ENCODE data around the gene ADPRH.
"Not testable (repeated sequence)": the region's sequence is repeated elsewhere in the genome, so short reads cannot be mapped to it uniquely, and the experiment has no call there.

ADPRH gene

DNA sequence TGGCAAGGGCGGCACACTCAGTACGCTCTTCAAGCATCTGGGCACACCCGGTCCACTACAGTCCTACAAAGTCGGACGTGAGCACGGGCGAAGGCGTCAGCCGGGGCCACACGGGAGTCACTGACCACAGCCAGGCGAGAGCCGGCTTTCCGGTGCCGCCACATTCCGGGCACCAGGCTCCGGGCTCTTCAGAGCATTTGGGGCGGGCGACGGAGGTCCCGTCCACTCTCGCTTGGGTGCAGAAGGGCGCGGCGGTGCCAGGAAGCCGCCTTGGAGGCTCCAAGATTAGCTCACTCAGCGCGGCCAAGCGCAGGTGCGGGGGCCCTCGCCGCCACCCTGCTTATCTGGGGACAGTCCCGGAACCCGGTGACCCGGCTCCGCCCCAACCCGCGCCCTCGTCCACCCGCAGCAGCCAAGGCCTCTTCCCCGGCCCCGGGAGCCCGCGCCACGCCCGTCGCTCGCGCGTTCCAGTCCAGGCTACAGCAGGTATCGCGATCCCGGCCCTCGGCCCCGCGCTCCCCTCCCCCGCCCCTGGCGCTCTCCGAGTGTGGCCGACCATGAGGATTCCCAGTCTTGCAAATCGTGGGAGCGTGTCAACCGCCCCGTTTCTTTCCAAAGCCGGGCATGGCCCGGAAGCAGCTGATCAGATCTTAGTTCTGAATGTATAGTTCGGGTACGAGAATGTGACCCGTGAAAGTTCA, at the start of gene ADPRH:
TSS of gene ADPRH (plus strand) at position 127 of the 701 bp plus-strand sequence. CDS start 2,678 bp downstream, outside the sequence.
- DNase-seq: no peak

DNA sequence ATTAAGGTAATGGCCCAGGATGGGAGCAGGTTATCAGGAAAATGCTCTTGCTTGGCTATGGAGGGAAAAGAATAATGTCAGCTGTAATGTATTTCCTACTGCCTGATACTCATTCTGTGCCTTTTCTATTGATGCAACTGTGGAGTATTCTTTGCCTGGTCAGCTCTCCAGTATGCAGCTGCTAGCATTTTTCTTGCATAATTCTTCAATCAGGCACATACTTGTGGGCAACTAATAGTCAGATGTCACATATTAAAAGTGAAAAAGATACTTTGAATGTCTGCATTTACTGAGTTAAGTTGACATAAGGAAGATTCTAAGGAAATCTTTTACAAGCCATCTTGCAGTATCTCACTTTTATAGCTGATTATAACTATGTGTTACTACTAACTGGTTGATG, 49.4 kb upstream of the ADPRH start:
- DNase-seq: no peak

DNA sequence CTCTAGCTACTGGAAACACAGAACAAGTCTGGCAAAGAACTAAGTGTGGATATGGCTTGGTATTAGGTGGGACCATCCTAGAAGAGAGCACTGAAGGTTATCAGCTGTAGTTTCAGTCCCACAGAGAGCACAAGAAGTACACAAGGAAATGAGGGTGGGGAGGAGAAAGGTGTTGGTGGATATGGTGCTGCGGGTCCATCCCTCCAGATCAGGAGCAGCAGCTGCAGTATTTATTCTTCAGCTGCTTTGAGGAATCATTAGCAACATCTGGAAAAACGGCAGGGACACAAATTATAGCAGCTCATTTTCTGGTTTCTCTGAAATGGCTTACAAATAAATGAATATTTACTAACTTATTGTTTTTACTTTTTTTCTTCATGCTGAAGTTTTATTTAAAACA, 48.8 kb upstream of the ADPRH start:
- DNase-seq: no peak

DNA sequence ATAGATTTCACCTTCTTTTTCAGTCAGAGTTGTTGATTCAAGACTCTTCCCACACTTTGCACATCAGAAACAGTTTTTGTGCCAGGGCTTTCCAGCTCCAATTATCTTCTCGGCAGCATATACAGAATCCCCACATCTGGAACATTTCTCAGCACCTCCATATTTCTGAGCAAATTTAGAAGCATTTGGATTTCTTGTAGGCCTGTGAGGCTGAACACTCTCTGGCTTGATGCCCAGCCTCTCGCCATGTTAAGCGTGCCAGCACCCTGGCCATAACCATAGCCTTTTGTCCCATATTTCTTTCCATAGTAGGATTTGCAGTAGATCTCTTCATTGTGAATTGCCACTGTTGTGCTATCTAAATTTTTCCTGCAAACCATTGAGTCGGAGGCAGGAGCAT, 48.1 kb upstream of the ADPRH start:
- DNase-seq: no peak

DNA sequence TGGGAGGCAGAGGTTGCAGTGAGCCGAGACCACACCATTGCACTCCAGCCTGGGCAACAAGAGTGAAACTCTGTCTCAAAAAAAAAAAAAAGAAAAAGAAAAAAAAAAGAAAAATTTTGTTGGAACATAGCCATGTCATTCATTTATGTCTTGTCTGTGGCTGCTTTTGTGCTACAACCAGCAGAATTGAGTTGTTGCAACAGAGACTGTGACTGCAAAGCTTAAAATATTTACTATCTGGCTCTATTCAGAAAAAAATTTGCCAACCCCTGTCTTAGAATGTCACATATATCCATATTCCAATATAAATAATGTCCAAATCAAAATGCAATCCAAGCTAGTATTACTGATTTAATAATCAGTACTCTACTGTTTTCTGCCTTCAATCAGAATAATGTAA, 45.0 kb upstream of the ADPRH start:
- no peak for DNase-seq

DNA sequence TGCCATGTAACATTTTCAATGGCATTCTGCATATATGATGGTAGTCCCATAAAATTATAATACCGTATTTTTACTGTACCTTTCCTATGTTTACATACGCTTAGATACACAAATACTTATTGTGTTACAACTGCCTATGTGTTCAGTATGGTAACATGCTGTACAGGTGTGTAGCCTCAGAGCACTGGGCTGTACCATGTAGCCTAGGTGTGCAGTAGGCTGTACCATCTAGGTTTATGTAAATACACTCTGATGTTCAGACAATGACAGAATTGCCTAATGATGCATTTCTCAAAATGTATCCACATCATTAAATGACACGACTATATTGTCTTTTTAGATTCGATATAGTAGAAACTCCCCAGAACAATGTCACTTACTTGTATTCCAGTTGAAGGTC, 42.5 kb upstream of the ADPRH start:
- no peak for DNase-seq

DNA sequence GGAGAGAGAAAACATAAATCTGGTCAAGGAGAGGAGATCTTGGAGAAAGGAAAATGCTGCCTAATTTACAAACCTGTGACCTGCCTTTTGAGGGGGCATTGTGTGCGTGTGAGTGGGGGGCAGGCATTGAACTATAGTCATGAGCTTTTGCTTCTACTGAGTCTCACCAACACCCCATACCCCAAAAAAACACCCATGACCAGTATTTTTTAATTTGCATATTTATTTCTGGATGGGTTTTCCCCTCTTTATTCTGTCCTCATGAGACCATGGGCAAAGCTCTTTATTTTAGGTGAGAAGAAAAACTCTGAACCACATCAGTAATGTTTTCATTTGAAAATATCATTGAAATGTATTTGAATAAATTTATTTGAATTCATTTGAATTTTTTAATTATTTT, 40.5 kb upstream of the ADPRH start:
- no peak for DNase-seq

DNA sequence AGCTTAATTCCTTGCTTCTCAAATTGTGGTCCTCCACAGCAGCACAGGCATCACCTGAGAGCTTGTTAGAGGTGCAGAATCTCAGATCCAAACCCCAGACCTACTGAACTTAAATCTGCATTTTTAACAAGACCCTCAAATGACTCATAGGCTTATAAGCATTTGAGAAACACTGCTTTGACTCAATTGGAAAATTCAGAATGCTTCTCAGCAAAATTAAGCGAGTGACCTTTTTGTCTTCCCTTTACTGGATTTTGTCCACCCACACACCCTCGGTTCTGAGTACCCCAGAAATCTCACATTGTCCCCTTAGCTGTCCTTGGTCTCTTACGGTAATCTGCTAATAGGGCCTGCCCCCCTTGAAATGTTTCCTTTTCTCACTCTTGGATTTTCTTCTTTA, 37.7 kb upstream of the ADPRH start:
- no peak for DNase-seq

DNA sequence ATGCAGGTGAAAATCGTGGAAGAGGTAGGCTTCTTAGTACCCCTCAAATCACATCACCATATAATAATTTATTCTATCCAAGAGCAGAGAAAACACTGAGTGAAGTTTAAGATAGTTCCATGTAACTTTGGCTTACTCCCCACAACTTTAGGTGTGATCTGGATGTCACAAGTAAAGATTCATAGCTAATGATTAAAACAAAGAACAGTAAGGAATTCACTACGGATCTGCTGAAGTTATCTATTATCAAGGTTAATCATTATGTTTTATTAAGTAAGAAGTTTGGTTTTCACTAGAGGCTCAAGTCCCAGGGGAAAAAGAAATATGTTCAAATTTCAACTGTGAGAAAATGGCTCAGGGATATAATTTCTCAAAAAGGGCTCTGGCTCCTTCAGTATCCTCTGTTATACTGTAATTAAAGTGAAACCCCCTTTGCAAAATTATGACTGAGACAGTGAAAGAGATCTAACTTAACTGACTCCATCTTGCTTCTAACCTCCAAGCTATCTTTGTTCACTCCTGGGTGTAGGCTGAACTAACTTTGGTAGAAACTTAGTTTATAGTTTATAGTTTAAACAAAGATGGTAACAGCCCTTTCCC, 37.0 kb upstream of the ADPRH start:
- DNase-seq: no peak

DNA sequence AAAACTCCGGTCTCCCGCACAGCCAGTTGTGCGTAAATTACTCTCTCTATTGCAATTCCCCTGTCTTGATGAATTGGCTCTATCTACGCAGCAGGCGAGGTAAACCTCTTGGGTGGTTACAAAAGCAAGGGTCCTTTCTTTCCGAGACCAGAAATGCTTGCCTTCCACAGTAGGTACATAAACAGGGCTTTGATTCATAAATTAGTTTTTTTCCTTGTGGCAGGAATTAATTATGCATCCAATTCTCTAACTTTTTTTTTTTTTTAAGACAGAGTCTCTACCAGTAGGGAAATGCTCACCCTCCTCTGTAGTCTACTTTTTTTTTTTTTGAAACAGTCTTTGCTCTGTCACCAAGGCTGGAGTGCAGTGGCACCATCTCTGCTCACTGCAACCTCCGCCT, 36.1 kb upstream of the ADPRH start:
- DNase-seq: no peak

DNA sequence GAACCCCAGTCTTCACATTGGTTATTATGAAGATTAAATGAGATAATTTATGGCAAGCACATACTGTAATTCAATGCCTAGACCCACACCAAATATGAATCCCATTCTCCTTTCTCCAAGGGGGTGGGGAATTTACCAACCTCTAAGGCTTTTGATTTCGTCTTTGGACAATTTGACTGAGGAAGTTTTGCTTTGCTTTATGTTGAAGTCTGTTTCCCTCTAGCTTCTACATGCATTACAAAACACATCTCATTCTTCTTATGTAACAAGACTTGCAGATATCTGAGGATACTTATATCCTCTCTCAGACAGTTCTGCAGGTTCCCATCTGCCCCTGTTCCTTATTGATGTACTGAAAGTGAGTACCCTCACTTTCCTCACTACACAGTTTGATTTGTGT, 32.1 kb upstream of the ADPRH start:
- DNase-seq: no peak

DNA sequence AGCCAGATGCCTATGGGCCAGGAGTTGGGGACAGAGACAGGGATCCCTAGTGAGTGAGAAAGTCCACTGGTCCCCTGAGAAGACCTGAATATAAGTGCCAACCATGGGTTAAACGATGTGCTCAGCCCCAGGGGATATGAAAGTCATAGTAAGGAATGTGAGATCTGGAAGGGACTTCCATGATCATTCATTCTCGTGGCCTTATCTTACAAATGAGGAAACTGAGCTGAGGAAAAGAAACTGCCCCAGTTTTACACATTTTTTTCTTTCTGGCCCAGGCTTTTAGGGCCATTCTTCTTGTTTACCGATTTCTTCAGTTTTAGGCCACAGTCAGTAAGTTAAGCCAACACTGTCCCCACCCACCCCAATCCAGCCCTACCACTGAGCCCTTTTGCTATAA, 31.0 kb upstream of the ADPRH start:
- no peak for DNase-seq

DNA sequence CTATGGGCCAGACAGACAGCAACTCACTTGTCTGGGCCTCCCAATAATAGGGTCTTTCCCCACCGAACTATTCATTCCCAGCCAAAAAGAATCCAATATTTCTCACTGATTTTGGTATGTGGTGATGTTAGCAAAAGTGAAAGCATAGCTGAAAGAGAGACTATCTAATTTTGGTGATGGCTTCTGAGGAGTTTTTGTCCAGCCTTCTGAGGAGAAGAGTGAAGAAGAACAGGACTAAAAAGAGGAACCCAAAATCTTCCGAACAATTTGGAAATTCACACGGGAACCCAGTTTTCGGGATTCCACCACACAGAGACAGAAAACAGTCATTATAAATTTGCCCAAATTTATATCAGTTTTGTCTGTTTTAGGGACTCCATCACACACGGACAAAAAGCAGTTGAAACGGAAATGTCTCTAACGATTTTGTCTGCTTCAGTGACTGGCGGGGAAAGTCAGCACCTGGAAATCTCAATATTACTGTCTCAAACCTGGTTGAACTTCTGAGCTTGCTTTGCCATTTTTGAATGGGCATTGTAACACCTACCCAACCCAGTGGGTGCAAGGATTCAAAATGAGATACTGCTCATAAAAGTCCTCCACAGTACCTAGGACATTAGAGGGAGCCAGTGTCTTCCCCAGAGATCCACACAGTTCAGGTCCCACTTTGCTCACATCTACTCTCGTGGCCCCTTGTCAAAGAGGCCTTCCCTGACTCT, 28.9 kb upstream of the ADPRH start:
- no peak for DNase-seq

DNA sequence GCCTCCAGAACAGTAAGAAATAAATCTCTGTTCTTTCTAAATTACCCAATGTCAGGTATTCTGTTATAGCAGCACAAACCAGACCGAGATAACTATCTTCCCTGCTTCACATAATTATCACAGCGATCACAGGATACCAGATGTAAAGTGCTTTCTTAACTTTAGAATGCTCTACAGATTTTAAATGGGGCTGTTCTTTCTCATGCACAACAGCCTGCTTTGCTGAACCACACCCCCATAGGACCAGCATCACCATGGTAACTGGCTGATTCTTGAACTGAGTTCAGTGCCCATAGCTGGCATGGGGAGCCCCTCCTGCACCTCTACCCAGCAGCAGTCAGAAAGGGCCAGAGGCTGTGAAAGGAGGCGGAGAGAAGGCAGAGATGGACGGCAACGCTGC, 27.7 kb upstream of the ADPRH start:
- DNase-seq: no peak

DNA sequence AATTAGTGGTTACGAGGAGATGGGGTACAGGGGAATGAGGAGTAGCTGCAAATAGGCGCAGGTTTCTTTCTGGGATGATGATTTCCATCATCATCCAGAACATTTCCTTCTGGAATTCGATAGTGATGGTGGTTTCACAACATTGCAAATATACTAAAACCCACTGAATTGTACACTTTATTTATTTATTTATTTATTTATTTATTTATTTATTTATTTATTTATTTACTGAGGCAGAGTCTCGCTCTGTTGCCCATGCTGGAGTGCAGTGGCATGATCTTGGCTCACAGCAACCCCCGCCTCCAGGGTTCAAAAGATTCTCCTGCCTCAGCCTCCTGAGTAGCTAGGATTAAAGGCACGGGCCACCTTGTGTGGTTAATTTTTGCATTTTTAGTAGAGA, 26.4 kb upstream of the ADPRH start:
- not testable (repeated sequence) for DNase-seq

DNA sequence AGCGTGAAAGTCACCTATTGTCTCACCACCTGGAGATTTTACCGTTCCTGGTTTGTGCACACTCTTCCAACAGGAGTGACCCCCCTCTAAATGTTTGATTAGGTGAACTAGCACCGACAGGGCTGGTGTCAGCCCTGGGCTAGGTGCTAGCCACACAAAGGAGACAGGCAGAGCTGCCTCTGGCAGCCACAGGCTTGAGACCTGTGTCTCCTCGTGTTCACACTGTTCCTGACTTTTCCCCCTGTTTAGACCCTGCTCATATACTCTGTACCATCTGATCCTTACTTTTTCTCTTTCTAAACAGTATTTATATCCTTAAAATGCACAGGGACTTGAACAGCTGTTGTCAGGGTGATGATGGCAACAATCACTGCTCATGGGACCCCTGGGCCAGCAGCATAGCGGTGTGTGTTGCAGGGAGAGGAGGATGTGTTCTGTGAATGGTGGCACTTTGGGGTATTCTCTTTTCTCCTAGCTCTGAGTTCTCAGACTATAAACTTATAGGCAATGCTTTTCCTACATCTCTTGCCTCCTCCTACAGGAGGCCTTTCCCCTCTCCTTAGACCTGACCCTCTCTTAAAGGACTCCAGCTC, 25.4 kb upstream of the ADPRH start:
- no peak for DNase-seq

DNA sequence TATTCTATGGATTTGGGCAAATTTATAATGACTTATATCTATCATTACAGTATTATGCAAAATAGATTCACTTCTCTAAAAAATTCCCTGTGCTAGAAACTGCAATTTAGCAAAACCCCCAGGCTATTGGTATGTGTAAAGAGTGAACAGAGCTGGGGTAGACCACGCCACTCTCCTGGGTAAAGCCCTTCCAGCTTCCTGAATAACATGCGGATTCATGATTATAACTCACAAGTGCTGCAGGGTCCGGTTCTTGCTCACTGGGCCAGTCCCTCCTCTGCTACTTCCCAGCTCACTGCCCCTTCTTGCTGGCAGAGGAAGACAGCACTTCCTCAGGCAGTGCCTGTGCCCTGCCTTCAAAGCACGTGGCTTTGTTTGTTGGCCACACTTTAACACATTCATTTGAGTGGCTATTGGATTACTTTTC, 24.0 kb upstream of the ADPRH start:
- no peak for DNase-seq

DNA sequence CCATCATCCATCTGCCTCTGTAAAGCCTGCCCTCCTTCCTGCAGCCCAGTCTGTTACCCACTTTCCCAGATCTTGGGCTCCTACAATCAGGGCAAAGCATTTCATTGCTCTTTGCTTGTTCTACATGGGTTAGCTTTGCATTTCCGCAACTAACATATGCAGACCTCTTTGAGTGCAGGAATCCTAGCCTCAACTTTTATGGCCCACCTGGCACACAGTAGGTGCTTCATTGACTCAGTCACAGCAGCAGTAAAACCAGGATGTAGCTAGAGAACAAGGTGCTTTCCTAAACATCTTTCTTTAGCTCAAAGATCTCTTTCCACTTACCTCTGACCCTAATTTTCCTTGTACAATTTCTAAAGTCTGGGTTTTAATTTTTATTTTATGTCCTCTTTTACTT, 23.4 kb upstream of the ADPRH start:
- no peak for DNase-seq

DNA sequence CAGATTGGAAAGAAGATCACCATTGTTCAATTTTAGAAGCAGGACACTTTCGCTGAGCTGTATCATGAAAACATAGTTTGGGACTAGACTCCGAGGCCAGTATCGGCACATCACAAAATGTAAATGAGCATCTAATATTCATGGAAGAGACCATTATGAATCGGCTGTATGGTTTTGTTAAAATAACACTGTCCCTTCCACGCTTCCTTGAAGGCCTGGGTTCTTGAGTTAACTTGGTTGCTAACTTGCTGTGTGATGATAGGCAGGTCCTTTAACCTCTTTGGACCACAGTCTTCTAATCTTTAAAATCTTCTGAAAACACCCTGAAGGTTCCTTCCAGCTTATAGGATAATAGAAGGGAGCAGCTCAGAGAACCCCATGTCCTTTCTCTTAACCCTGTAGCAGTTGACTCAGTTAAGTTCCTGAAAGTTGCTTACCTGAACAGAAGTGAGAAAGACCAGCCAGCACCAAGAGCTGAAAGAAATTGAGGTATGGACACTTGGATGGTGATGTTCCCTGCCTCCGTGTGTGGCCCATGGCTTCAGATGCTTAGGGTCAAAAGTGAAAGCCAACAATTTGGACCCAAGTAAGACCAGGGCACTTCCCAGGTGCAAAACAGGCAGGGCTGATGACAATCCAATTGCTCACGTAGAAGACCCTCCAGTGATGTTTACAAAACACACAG, 22.0 kb upstream of the ADPRH start:
- DNase-seq: no peak

DNA sequence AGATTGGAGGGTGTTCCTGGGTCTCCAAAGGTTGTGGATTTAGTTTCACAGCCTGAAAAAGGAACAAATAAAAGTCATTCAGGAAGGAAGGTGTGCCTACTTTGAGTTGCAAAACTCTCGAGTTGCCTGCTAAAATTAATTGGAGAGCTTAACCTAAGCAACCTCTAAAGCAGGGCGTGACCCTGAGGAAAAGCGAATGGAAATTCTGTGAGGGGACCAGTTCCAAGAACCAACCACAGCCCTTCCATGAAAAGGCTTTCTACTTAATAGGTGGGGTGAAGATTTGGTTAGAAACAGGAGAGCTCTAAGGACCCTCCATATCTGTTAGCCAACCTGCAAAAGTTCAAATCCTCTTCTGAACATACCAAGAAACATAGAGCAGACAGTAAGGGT, 21.4 kb upstream of the ADPRH start:
- DNase-seq: no peak

DNA sequence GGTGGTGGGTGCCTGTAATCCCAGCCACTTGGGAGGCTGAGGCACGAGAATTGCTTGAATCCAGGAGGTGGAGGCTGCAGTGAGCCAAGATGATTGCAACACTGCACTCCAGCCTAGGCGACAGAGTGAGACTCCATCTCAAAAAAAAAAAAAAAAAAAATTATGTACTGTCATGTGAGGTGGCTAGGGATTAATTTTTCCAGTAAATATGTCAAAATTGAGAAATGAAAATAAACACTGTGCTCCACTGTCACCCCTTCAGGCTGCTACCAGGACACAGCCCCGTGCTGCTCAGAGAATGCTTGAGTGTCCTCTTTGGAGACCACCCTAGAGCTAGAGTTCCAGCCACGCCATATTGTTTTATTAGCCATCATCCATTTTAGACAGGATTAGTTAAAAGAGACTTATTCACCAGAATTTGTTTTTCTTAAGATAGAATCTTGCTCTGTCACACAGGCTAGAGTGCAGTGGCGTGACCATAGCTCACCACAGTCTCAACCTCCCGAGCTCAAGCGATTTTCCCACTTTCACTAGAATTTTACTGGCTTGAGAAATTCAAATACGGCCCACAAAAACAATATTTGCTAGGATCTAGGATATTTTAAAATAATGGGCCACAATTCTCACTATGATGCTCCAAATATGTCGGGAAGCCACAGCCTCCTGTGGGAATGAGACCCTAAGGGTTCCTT, 20.5 kb upstream of the ADPRH start:
- no peak for DNase-seq

DNA sequence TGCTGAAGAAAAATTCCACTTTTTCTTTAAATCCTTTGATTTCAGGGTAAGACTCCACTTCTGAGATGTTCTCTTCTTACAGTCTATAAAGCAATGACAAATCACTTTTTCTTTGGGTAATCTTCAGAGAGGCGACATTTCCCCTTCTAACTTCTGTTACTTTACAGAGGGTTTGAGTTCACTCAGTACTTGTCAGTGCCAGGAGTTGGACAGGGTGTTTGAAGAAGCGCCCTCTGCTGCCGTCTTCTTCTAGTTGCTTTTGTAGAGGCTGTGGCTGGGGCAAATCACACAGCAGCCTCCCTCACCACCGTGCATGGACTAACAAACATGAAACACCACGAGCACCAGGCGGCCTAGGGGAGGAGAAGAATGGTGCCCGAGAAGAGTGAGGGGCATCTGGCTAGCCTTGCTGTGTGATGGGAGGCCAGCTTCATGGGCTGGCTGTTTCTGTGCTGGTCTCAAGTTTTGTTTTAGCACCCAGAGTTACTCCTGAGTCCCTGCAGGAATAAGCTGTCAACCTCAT, 19.8 kb upstream of the ADPRH start, which contains the start of gene CD80:
TSS of gene CD80 (minus strand) at position 174 of the 523 bp plus-strand sequence. CDS start 1,886 bp downstream, outside the sequence.
- DNase-seq: no peak

Measured in cortex of kidney (tissue), 1 donor.